HepG2 (cell line): ENCODE results near the gene ELMO2. TPM values are rescaled to one million over a fixed set of nuclear protein-coding genes. Genes with fewer than 3 reads are reported as not detected.

Source experiments
- FOXA3 ChIP-seq: IDR thresholded peaks from 2 replicates; pipeline ENCODE4 v1.6.1; 2016; ENCODE audit warnings: missing genetic modification reagents, missing compliant biosample characterization
- HNRNPUL1 ChIP-seq: fragments of 200-400 bp; formaldehyde crosslinking; IDR thresholded peaks from 2 replicates; pipeline ENCODE4 v1.6.1; 2017; ENCODE audit warnings: low read depth, mild to moderate bottlenecking, low read length, moderate library complexity
- MATR3 ChIP-seq: sonication (generic); formaldehyde crosslinking; IDR thresholded peaks from 2 replicates; pipeline ENCODE4 v1.4.0; 2020; ENCODE audit warnings: missing genetic modification reagents
- MTF1 ChIP-seq: sonication (generic); formaldehyde crosslinking; IDR thresholded peaks from 2 replicates; pipeline ENCODE4 v1.5.0; 2020; ENCODE audit warnings: missing genetic modification reagents
- PRDM10 ChIP-seq: sonication (generic); formaldehyde crosslinking; IDR thresholded peaks from 2 replicates; pipeline ENCODE4 v1.4.0; 2020; ENCODE audit warnings: low read depth, missing genetic modification reagents
- PTBP1 ChIP-seq: fragments of 200-400 bp; formaldehyde crosslinking; IDR thresholded peaks from 2 replicates; pipeline ENCODE4 v1.6.1; 2018; ENCODE audit warnings: low read length, low read depth; ENCODE audit not compliant: poor library complexity, severe bottlenecking
- SALL1 ChIP-seq: sonication (generic); formaldehyde crosslinking; IDR thresholded peaks from 2 replicates; pipeline ENCODE4 v1.8.0; 2022; ENCODE audit warnings: mild to moderate bottlenecking, missing genetic modification reagents
- SMAD1 ChIP-seq: sonication (generic); formaldehyde crosslinking; IDR thresholded peaks from 2 replicates; pipeline ENCODE4 v1.4.0; 2020; ENCODE audit warnings: missing genetic modification reagents, low read depth, mild to moderate bottlenecking, borderline replicate concordance
- SNAPC2 ChIP-seq: sonication (generic); formaldehyde crosslinking; IDR thresholded peaks from 2 replicates; pipeline ENCODE4 v1.8.1; 2022; ENCODE audit warnings: mild to moderate bottlenecking, missing genetic modification reagents
- SP5 ChIP-seq: IDR thresholded peaks from 2 replicates; pipeline ENCODE4 v1.6.1; 2016; ENCODE audit warnings: low read depth, borderline replicate concordance
- TBX3 ChIP-seq: fragments of 450-650 bp; IDR thresholded peaks from 2 replicates; pipeline ENCODE4 v1.6.1; 2017; ENCODE audit warnings: antibody characterized with exemption, mild to moderate bottlenecking, inconsistent platforms, borderline replicate concordance
- ZBTB3 ChIP-seq: sonication (generic); formaldehyde crosslinking; IDR thresholded peaks from 2 replicates; pipeline ENCODE4 v1.4.0; 2020; ENCODE audit warnings: low read depth, mild to moderate bottlenecking, moderate library complexity, missing genetic modification reagents, borderline replicate concordance
- ZNF501 ChIP-seq: sonication (generic); formaldehyde crosslinking; IDR thresholded peaks from 2 replicates; pipeline ENCODE4 v1.5.1; 2020; ENCODE audit warnings: mild to moderate bottlenecking, moderate library complexity, missing genetic modification reagents
- ZNF564 ChIP-seq: sonication (generic); formaldehyde crosslinking; IDR thresholded peaks from 2 replicates; pipeline ENCODE4 v1.8.1; 2023; ENCODE audit warnings: mild to moderate bottlenecking, missing genetic modification reagents
- ZNF691 ChIP-seq: sonication (generic); formaldehyde crosslinking; IDR thresholded peaks from 2 replicates; pipeline ENCODE4 v1.4.0; 2020; ENCODE audit warnings: missing genetic modification reagents, low read depth, mild to moderate bottlenecking, borderline replicate concordance
- ZNF747 ChIP-seq: sonication (generic); formaldehyde crosslinking; IDR thresholded peaks from 2 replicates; pipeline ENCODE4 v1.8.1; 2023; ENCODE audit warnings: missing genetic modification reagents, mild to moderate bottlenecking, borderline replicate concordance
- polyA plus RNA-seq, 8 experiments: library from polyadenylated mRNA; depleted of rRNA in 3 of 8; stranded (reverse) in 7 of 8; unstranded in 1 of 8; fragments of >200 nt; fragmentation: Illumina TruSeq in 4 of 8; extraction: Trizol in 4 of 8; gene quantifications; 2 replicates each; pipeline versions ENCODE4 v1.2.1 to v1.2.3, GENCODE V29; 2011 to 2016; ENCODE audit warnings: low read depth in 4 of 8, missing spikeins in 1 of 8, mixed read lengths in 1 of 8; ENCODE audit not compliant: insufficient read depth in 1 of 8
- total RNA-seq, 5 experiments: library from RNA; depleted of rRNA; stranded (reverse); fragments of >200 nt; fragmentation: Illumina TruSeq; extraction: Trizol; gene quantifications; 2 replicates each; pipeline ENCODE4 v1.2.3, GENCODE V29; 2016; ENCODE audit warnings: low read depth in 1 of 5
- TF ChIP-seq, protein P1 (sequence below): sonication (generic); formaldehyde crosslinking; IDR thresholded peaks from 2 replicates; pipeline ENCODE4 v1.8.1; 2023; ENCODE audit warnings: mild to moderate bottlenecking, missing genetic modification reagents

Gene ELMO2
- total and polyA plus RNA-seq, 2 of the 13 experiments (the other 11 are each of a cell fraction or from before 2014, with no cell fraction given) = 30.6 to 35.7 TPM

DNA sequence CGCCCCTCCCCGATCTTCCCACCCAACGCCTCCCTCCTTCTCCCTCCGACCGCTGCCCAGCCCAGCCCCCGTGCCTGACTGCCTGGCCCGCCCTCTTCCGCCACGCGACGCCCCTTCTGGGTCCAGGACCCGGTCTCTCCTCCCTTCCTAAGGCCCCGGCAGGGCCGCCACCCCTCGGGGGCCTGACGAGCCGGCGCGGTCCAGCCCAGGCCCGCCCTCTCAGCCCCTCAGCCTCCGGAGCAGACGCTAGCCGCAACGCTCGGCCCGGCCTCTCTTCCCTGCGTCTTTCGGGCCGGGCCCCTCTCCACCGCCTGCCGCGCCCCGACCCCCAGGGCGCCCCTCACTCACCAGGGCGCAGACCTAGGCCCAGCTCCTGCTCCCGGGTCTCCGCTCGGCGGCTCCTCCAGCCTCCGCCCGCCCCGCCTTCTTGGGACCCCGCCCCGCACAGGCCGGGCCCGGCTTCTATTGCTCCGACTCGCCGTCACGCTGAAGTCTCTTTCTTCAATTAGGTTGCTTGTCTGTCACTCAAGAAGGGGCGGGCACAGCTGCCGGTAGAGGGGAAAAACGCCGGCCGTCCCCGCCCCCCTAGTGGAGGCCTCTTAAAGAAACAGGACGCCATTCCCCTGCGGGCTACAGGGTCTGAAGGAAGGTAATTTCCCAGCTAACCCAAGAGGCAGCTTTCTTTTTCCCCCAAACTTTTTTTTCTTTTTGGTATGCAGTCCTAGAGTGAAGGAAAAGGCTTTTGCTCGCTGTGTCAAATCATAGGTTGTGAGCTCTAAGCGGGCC lies at the start of gene ELMO2 (continued):
- 0 out of 2 replicates have a peak, but pooled peaks have one; percentile 43 for TF ChIP-seq SNAPC2 (CRISPR knock-in tag)
- TF ChIP-seq PRDM10 = peak; percentile 23; the same call in 1 of the 2 replicates
- TF ChIP-seq MATR3 = no peak
- TF ChIP-seq, protein P1, sequence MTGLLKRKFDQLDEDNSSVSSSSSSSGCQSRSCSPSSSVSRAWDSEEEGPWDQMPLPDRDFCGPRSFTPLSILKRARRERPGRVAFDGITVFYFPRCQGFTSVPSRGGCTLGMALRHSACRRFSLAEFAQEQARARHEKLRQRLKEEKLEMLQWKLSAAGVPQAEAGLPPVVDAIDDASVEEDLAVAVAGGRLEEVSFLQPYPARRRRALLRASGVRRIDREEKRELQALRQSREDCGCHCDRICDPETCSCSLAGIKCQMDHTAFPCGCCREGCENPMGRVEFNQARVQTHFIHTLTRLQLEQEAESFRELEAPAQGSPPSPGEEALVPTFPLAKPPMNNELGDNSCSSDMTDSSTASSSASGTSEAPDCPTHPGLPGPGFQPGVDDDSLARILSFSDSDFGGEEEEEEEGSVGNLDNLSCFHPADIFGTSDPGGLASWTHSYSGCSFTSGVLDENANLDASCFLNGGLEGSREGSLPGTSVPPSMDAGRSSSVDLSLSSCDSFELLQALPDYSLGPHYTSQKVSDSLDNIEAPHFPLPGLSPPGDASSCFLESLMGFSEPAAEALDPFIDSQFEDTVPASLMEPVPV (CRISPR knock-in tag) = no peak
- TF ChIP-seq FOXA3 (CRISPR knock-in tag) = no peak
- TF ChIP-seq ZBTB3 (CRISPR knock-in tag) = no peak; the same call in 1 of the 2 replicates
- peak; percentile 93; the same call in 1 of the 2 replicates for TF ChIP-seq SMAD1
- TF ChIP-seq SP5 (CRISPR knock-in tag) = peak; percentile 81
- TF ChIP-seq PTBP1 = no peak
- peak; percentile 62; the same call in 1 of the 2 replicates for TF ChIP-seq HNRNPUL1
- TF ChIP-seq ZNF564 (CRISPR knock-in tag) = peak; percentile 81; the same call in 1 of the 2 replicates
- TF ChIP-seq ZNF691 (CRISPR knock-in tag) = peak; percentile 81
- TF ChIP-seq SALL1 = peak; percentile 69
- peak; percentile 82; the same call in 1 of the 2 replicates for TF ChIP-seq MTF1
- TF ChIP-seq ZNF501 (CRISPR knock-in tag) = peak; percentile 60; the same call in 1 of the 2 replicates
- TF ChIP-seq ZNF747 (CRISPR knock-in tag) = no peak; the same call in 1 of the 2 replicates
- no peak for TF ChIP-seq TBX3
